Mesendoderm (in vitro differentiated cells): ENCODE data around the gene AVL9. TPM values are rescaled to one million over a fixed set of nuclear protein-coding genes. Genes with fewer than 3 reads are reported as not detected.

Experiments
- DNase-seq: peaks from one replicate; pipeline ENCODE4 v3.0.0; 2013
- H2AK5ac ChIP-seq: 2 replicates; pipeline ENCODE4 v1.6.1; 2013; ENCODE audit warnings: low read length, inconsistent platforms
- H2BK120ac ChIP-seq: 2 replicates; pipeline ENCODE4 v1.6.1; 2013; ENCODE audit warnings: low read depth, mild to moderate bottlenecking, low read length, moderate library complexity, mixed read lengths
- H2BK15ac ChIP-seq: replicated peaks from 2 replicates; pipeline ENCODE4 v1.6.1; 2013; ENCODE audit warnings: low read depth, mild to moderate bottlenecking, moderate library complexity
- H2BK5ac ChIP-seq: 2 replicates; pipeline ENCODE4 v1.6.1; 2013; ENCODE audit warnings: low read length, inconsistent platforms
- H3K18ac ChIP-seq: 2 replicates; pipeline ENCODE4 v1.6.1; 2013; ENCODE audit warnings: mild to moderate bottlenecking, low read length, mixed read lengths
- H3K23ac ChIP-seq: one replicate; pipeline ENCODE4 v1.6.1; 2013; ENCODE audit warnings: low read length
- H3K27ac ChIP-seq: 2 replicates; pipeline ENCODE4 v1.5.1; 2013; ENCODE audit warnings: low read depth, mild to moderate bottlenecking, inconsistent platforms, low read length, moderate library complexity
- H3K27me3 ChIP-seq: 2 replicates; pipeline ENCODE4 v1.6.1; 2013; ENCODE audit warnings: low read length, control low read depth, mild to moderate bottlenecking, inconsistent platforms; ENCODE audit not compliant: insufficient read depth, poor library complexity
- H3K36me3 ChIP-seq: 2 replicates; pipeline ENCODE4 v1.6.1; 2013; ENCODE audit warnings: low read length, inconsistent platforms; ENCODE audit not compliant: control insufficient read depth, insufficient read depth
- H3K4ac ChIP-seq: one replicate; pipeline ENCODE4 v1.6.1; 2013; ENCODE audit warnings: low read depth, mild to moderate bottlenecking, low read length, moderate library complexity
- H3K4me1 ChIP-seq: 2 replicates; pipeline ENCODE4 v1.6.1; 2013; ENCODE audit warnings: low read depth, low read length, inconsistent platforms; ENCODE audit not compliant: control insufficient read depth
- H3K4me2 ChIP-seq: 2 replicates; pipeline ENCODE4 v1.6.1; 2013; ENCODE audit warnings: low read length
- H3K4me3 ChIP-seq: 2 replicates; pipeline ENCODE4 v1.5.1; 2013; ENCODE audit warnings: mild to moderate bottlenecking, low read length
- H3K56ac ChIP-seq: one replicate; pipeline ENCODE4 v1.6.1; 2013; ENCODE audit warnings: low read length
- H3K79me1 ChIP-seq: 2 replicates; pipeline ENCODE4 v1.6.1; 2013; ENCODE audit warnings: low read length, inconsistent platforms
- H3K79me2 ChIP-seq: 2 replicates; pipeline ENCODE4 v1.6.1; 2013; ENCODE audit warnings: mild to moderate bottlenecking, low read length; ENCODE audit not compliant: control insufficient read depth, insufficient read depth
- H3K9ac ChIP-seq: 2 replicates; pipeline ENCODE4 v1.6.1; 2013; ENCODE audit warnings: low read length, inconsistent platforms
- H4K5ac ChIP-seq: one replicate; pipeline ENCODE4 v1.6.1; 2013; ENCODE audit warnings: low read length
- H4K8ac ChIP-seq: one replicate; pipeline ENCODE4 v1.6.1; 2013; ENCODE audit warnings: low read depth, mild to moderate bottlenecking, control low read depth, low read length, moderate library complexity
- WGBS: extraction: QIAGEN DNeasy Blood & Tissue Kit; methylation state at CpG from one replicate; pipeline ENCODE4 v1.1.7; 2013; ENCODE audit warnings: low lambda C conversion rate, missing lambda C conversion rate; ENCODE audit not compliant: insufficient coverage; ENCODE audit errors: extremely low coverage; 5-methylcytosine and 5-hydroxymethylcytosine counted together
- polyA plus RNA-seq, 2 experiments: library from polyadenylated mRNA; stranded (reverse); fragments of 200-250 nt; gene quantifications; one replicate each; pipeline ENCODE4 v1.2.3, GENCODE V29; 2013

Gene AVL9
- 13.5 TPM for polyA plus RNA-seq (2013, experiment 1 of 2)
- polyA plus RNA-seq (2013, experiment 2 of 2), result 12.4 TPM

- Histone ChIP-seq H3K27me3 (no peaks in the 10 kb centered on the region), H3K23ac (no peak within 1 kb of the TSS), H3K9ac (peak within 1 kb of the TSS; percentile 87), H2BK5ac (peak within 1 kb of the TSS; percentile 76), H3K36me3 (no peaks in the 10 kb centered on the region), H4K5ac (no peak within 1 kb of the TSS), H3K4me3 (peak within 1 kb of the TSS; percentile 72), H3K18ac (peak within 1 kb of the TSS; percentile 99), H3K27ac (peak within 1 kb of the TSS; percentile 98), H2BK120ac (peak within 1 kb of the TSS; percentile 89), H3K4me1 (no peaks in the 10 kb centered on the region), H3K4me2 (peak within 1 kb of the TSS; percentile 47), H3K79me1 (peaks cover 3% of the 10 kb centered on the region), H3K56ac (peak within 1 kb of the TSS; percentile 91), H3K79me2 (peaks cover 16% of the 10 kb centered on the region), H2BK15ac (peak within 1 kb of the TSS; percentile 74), H3K4ac (peak within 1 kb of the TSS; percentile 92), H4K8ac (peak within 1 kb of the TSS; percentile 76), H2AK5ac (no peak within 1 kb of the TSS)
- no CpG with 5 or more reads among the region's 67 CpGs for WGBS
- DNase-seq, result peak; percentile 98
Observed at GRCh38 chr7:32495298-32496051, at the start of gene AVL9. TSS of gene AVL9 (plus strand) at chr7:32495489. CDS start at chr7:32495710, 221 bp downstream.

- H3K4ac ChIP-seq, result no peak overlapping the region
- H3K27ac ChIP-seq, result no peak overlapping the region
- H2BK5ac ChIP-seq, result no peak overlapping the region
- H3K56ac ChIP-seq, result no peak overlapping the region
- H2AK5ac ChIP-seq, result no peak overlapping the region
- no peak overlapping the region for H3K18ac ChIP-seq
- no peak overlapping the region for H3K4me2 ChIP-seq
- no peak overlapping the region for H4K8ac ChIP-seq
- H3K27me3 ChIP-seq, result no peaks in the 10 kb centered on the region
- no CpG with 5 or more reads among the region's 2 CpGs for WGBS
- no peak overlapping the region for H3K4me3 ChIP-seq
- H3K79me2 ChIP-seq, result no peaks in the 10 kb centered on the region
- no peak overlapping the region for H3K9ac ChIP-seq
- no peak overlapping the region for H4K5ac ChIP-seq
- H3K23ac ChIP-seq, result no peak overlapping the region
- H2BK15ac ChIP-seq, result no peak overlapping the region
- H3K36me3 ChIP-seq, result no peaks in the 10 kb centered on the region
- DNase-seq, result peak; percentile 75
- H2BK120ac ChIP-seq, result no peak overlapping the region
- no peaks in the 10 kb centered on the region for H3K79me1 ChIP-seq
- H3K4me1 ChIP-seq, result no peaks in the 10 kb centered on the region
Observed at GRCh38 chr7:32447218-32447617, 48.1 kb upstream of the AVL9 start.

GRCh38 chr7:32453341-32454011 is 41.8 kb upstream of the AVL9 start:
- no peaks in the 10 kb centered on the region for H3K4me1 ChIP-seq
- no peak overlapping the region for H4K8ac ChIP-seq
- H2BK5ac ChIP-seq, result no peak overlapping the region
- no peak overlapping the region for H3K18ac ChIP-seq
- WGBS, result no CpG with 5 or more reads among the region's 8 CpGs
- no peaks in the 10 kb centered on the region for H3K79me2 ChIP-seq
- no peak for DNase-seq
- H3K27me3 ChIP-seq, result no peaks in the 10 kb centered on the region
- no peak overlapping the region for H3K27ac ChIP-seq
- H4K5ac ChIP-seq, result no peak overlapping the region
- H3K79me1 ChIP-seq, result no peaks in the 10 kb centered on the region
- H3K36me3 ChIP-seq, result no peaks in the 10 kb centered on the region
- H3K9ac ChIP-seq, result no peak overlapping the region
- H3K23ac ChIP-seq, result no peak overlapping the region
- no peak overlapping the region for H2AK5ac ChIP-seq
- no peak overlapping the region for H3K56ac ChIP-seq
- H2BK15ac ChIP-seq, result no peak overlapping the region
- no peak overlapping the region for H3K4me2 ChIP-seq
- no peak overlapping the region for H3K4ac ChIP-seq
- no peak overlapping the region for H2BK120ac ChIP-seq
- H3K4me3 ChIP-seq, result no peak overlapping the region

- Histone ChIP-seq H3K79me2 (no peaks in the 10 kb centered on the region), H2AK5ac (no peak overlapping the region), H3K4me1 (no peaks in the 10 kb centered on the region), H3K79me1 (no peaks in the 10 kb centered on the region), H3K56ac (no peak overlapping the region), H2BK15ac (no peak overlapping the region), H3K4ac (no peak overlapping the region), H3K18ac (no peak overlapping the region), H3K23ac (no peak overlapping the region), H3K27ac (no peak overlapping the region), H4K5ac (no peak overlapping the region), H4K8ac (no peak overlapping the region), H3K9ac (no peak overlapping the region), H2BK120ac (no peak overlapping the region), H3K27me3 (no peaks in the 10 kb centered on the region), H3K4me2 (no peak overlapping the region), H2BK5ac (no peak overlapping the region), H3K4me3 (no peak overlapping the region), H3K36me3 (no peaks in the 10 kb centered on the region)
- WGBS, result no CpG with 5 or more reads among the region's 3 CpGs
- no peak for DNase-seq
Observed at GRCh38 chr7:32458025-32458424, 37.3 kb upstream of the AVL9 start.

GRCh38 chr7:32459788-32460187 is 35.5 kb upstream of the AVL9 start:
- Histone ChIP-seq H3K79me2 (no peaks in the 10 kb centered on the region), H3K79me1 (no peaks in the 10 kb centered on the region), H2AK5ac (no peak overlapping the region), H2BK15ac (no peak overlapping the region), H3K23ac (no peak overlapping the region), H3K27me3 (no peaks in the 10 kb centered on the region), H3K27ac (no peak overlapping the region), H4K5ac (no peak overlapping the region), H4K8ac (no peak overlapping the region), H3K4ac (no peak overlapping the region), H2BK5ac (no peak overlapping the region), H3K56ac (no peak overlapping the region), H3K4me2 (no peak overlapping the region), H3K18ac (no peak overlapping the region), H3K9ac (no peak overlapping the region), H3K4me1 (no peaks in the 10 kb centered on the region), H3K4me3 (no peak overlapping the region), H2BK120ac (no peak overlapping the region), H3K36me3 (no peaks in the 10 kb centered on the region)
- no peak for DNase-seq
- no CpG with 5 or more reads among the region's 2 CpGs for WGBS
